A673 (cell line): ENCODE results near the gene NIT2.

Experiments used
- EZH2 ChIP-seq: fragments of 200-600 bp; sonication (generic); IDR thresholded peaks from 2 replicates; pipeline ENCODE4 v1.6.1; 2017; ENCODE audit warnings: borderline replicate concordance, low read depth, mild to moderate bottlenecking, mixed read lengths, antibody characterized with exemption, low read length; ENCODE audit not compliant: poor library complexity, severe bottlenecking
- TF ChIP-seq, protein P1 (sequence below): fragments of 300-800, 200-600 bp; sonication (generic); conservative IDR thresholded peaks from 2 replicates; pipeline ENCODE4 v1.5.1; 2017; ENCODE audit warnings: low read depth, mild to moderate bottlenecking, antibody characterized with exemption, low read length, moderate library complexity, mixed read lengths

DNA sequence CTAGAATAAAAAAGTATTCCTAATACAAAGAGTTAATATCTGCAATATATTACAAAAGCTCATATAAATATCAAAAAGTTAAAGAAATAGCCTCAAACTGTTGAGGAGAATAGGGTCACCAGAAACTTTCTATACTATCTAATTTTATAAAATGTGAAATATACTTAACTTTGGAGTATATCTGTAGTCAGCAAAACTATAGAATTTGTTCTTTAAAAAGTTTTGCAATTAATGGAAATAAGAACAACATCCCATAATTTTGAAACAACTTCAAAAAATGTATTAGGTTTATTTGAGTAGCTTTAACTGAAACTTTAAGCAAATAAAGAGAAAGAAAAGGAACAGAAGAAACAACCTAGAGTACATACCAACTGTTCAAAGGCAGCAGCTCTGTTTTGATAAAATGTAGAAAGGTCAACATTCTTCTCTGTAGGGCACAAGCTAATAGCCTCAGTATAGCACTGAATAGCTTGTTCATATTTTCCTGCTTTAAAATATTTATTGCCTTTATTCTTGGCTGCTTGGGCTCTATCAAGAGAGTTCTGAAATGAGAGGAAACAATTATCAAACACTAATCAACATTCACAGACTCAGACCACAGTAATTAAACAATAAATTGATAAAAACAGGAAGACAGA lies 52.0 kb downstream of the NIT2 start:
- TF ChIP-seq, protein P1, sequence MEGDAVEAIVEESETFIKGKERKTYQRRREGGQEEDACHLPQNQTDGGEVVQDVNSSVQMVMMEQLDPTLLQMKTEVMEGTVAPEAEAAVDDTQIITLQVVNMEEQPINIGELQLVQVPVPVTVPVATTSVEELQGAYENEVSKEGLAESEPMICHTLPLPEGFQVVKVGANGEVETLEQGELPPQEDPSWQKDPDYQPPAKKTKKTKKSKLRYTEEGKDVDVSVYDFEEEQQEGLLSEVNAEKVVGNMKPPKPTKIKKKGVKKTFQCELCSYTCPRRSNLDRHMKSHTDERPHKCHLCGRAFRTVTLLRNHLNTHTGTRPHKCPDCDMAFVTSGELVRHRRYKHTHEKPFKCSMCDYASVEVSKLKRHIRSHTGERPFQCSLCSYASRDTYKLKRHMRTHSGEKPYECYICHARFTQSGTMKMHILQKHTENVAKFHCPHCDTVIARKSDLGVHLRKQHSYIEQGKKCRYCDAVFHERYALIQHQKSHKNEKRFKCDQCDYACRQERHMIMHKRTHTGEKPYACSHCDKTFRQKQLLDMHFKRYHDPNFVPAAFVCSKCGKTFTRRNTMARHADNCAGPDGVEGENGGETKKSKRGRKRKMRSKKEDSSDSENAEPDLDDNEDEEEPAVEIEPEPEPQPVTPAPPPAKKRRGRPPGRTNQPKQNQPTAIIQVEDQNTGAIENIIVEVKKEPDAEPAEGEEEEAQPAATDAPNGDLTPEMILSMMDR: no peak
- no peak for TF ChIP-seq EZH2
